GM19099 (cell line): ENCODE data around the gene HPS1.

ENCODE experiments used
- POLR2A ChIP-seq: IDR thresholded peaks from 3 replicates; pipeline ENCODE4 v1.6.1; 2011; ENCODE audit warnings: low read depth; ENCODE audit not compliant: insufficient read length; ENCODE audit errors: extremely low read depth

The HPS1 gene

GRCh38 chr10:98469001-98469931 lies 22.5 kb upstream of the HPS1 start:
- no peak for TF ChIP-seq POLR2A

- no peak for TF ChIP-seq POLR2A
Observed at GRCh38 chr10:98467506-98468318, 21.0 kb upstream of the HPS1 start.

DNA sequence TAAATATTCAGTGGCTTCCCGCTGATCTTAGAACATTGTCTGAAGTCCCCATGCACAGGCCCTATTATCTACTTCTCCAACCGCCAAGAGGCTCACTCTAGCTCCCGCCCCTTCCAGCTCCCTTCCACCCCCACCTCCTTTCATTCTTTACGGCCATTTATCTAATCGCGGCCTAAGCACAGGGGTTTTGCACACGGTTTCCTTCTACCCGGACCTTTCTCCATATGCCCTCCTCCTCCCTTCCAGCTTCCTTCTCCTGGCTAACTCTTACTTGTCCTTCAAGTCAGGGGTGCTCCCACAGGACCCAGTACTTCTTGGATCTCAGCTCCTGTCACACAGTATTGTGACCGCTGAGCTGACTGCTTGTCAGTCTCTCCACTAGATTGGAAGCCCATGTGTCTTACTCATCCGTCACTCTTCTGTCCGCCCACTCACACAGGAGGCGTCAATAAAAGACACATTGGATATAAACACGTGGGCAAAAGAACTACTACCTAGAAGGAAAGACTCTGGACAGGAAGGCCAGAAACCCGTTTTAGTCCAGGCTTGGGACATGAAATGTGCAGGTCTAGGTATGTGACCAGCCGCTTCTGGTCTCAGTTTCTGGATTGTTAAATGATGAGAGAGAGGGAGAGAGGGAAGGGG lies 20.2 kb upstream of the HPS1 start:
- no peak for TF ChIP-seq POLR2A

- no peak for TF ChIP-seq POLR2A
Observed at GRCh38 chr10:98465866-98466265, 19.1 kb upstream of the HPS1 start.

GRCh38 chr10:98463976-98464754 lies 17.4 kb upstream of the HPS1 start:
- no peak for TF ChIP-seq POLR2A

- TF ChIP-seq POLR2A: no peak
Observed at GRCh38 chr10:98463016-98463415, 16.3 kb upstream of the HPS1 start.

DNA sequence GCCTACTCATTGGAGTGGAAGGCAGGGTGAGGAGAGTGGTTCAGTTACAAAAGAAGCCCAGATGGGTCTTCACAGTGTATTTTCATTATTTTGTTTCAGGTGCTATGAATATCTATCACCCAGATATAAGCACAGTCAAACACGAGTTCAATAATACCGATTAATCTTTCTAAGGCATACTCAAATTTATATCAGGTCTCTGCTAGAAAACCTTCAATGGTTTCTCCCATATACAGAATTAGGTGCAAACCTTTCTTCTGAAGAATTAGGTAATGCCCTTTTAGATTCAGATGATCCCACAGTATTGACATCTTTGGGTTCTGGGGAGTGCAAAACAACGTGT lies 14.7 kb upstream of the HPS1 start:
- TF ChIP-seq POLR2A: no peak

DNA sequence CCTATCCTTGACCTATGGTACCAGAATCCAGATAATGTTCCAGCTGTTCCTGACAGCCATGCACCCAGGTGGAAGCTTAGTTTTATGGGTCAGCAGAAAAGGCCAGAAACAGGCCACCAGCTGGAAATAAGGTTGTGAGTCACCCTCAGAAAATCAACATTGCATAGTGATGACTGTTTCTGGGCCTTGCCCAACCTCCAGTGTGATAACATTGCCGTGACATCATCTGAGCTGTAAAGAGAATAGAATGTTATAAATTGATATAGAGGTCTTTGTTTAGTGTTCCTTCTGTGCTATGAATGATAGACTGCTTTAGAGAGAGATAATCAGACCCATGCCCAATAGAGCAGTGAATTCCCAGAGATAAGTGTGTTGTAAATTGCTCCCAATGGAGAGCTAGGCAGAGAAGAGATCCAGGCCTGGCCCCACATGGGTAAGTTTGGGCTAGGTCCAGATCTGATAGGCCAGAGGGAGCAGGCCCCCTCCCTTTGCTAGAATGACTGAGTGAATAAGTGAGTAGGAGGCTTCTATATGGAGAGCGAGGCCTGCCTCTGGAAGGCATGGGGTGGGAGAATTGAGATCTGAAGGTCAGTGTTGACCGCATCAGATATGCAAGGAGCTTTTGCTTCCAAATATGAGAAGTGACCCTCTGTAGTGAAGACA lies 14.2 kb upstream of the HPS1 start:
- no peak for TF ChIP-seq POLR2A

DNA sequence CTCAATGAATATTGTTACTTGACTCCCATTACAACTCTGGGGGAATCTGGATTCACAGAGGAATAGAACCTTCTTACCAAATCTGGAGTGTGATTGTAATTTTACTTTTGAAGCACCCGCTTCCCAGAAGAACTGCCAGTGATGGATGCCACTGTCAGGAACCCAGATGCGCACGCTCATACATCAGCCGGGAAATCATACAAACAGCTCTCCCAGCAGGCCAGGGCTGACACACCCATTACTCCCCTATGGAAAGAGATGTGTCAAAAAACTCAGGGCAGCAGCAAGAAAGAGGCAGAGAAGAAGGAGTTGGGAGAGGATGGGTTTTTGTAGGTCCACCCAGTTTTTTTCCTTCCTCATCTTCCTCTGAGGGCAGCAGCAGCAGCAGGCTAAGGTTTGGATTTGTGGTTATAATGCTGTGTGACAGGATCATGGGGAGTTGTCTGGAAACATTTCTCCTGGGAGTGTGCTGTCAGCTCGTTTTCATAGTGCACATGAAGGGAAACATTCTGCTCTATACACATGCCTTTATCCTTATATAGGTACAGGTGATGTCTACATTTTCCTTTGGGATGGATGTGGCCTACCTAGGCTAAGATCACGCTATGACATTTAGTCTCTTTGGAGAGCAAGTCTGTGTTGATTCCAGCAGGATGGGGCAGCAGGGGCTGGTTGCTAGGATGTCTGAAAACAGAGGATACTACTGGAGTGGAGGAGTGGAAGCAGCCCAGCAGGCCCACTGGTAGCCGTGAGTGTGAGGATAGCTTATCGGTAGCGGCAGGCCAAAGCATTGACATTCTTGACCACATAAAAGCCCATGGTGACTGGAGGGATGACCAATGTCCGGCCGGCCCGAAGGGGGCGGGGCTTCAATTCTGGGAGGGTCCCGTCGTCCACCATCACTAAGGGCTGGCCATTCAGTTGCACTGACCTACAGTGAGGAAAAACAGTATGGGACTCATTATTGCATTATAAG lies 12.4 kb upstream of the HPS1 start:
- TF ChIP-seq POLR2A: no peak

GRCh38 chr10:98457721-98458120 lies 11.0 kb upstream of the HPS1 start:
- no peak for TF ChIP-seq POLR2A

DNA sequence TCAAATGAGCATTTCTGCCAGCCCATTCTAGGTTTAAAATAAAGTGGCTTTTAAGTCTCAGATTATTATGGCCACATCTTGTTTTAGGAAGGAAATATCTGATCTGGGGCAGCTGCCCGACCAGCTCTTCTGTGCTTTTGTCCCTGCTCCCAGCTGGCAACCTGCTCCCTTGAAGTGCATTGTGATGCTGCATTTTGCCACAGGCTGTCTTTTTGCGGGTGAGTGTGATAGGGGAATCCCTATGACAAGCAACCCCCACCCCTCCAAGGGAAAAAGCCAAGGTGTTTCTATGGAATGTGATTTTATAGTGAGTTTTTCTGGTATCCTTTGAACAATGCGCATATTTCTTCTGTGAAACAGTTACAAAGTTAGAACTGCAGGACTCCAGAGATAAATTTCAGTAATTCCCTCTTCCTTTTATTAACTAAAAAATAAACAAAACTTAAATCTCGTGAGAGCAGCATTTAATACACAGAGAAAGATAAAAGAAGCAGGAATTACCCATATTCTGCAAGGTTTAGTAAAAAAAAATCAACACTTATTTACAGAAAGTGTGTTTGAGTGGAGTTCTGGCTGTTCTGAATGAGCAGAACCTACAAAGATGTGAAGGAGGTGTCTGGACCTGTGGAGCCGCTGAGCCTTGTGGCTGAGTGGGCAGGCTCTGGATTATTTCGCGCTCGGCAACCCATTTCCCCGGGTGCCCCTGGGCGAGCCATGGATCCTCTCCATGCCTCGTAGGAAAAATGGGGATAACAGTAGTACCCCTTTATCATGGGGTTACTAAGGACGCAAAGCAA lies 10.1 kb upstream of the HPS1 start:
- no peak for TF ChIP-seq POLR2A

DNA sequence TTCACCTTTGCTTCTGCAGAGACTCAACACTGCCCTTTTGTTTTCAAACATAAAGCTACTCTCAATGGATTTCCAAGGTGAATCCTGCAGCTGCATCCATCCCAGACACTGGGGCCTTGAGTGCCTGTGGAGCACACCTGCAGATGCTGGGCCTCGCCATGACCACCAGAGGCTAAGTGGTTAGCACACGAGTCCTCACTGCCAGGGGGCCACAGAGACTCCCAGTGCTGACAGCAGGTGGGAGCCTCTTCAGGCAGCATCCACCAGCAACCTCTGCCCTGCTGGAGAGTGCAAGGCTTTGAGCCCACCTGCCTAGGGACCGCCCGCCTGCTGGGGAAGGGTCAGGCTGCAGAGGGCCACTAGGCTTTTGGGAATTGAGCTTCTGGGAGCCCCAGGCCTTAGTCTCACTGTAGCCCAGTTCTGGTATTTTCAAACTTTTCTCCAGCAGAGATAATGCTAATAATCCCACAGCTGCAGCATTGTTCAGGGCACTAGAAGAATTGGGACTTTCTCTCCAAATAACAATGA lies 9.4 kb upstream of the HPS1 start:
- TF ChIP-seq POLR2A: no peak

GRCh38 chr10:98453729-98454128 lies 7.0 kb upstream of the HPS1 start:
- no peak for TF ChIP-seq POLR2A

DNA sequence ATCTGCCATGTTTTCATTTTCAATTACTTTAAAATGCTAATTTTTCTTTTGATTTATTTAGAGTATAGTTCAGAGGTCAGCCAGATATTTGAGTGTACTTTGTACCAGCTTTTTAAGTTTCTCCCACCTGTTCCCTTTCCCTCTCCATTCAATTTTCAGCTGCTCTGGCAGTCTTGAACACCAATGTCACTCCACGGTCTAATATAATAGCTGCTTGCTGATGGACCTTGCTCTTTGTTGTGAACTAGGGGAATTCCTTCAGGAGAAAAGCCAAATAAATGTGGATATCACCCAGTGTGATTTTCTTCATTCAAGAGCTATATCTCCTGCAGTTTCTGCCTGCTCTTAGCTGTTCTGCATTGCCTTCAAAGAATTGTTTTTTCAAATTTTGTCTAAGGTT lies 3.9 kb upstream of the HPS1 start:
- no peak for TF ChIP-seq POLR2A
